Lower lobe of right lung (tissue), 2 donors: ENCODE results near the gene DDX49. TPM values are rescaled to one million over a fixed set of nuclear protein-coding genes. Genes with fewer than 3 reads are reported as not detected.

Experiments
- ATAC-seq, 2 donors: fragments of 200-7000 bp; cut with Tn5 transposase; one replicate each; pipeline ENCODE4 v1.9.1; 2020 to 2022; ENCODE audit warnings: mild to moderate bottlenecking in 2 of 2, moderate library complexity in 2 of 2
- DNase-seq: peaks from one replicate; pipeline ENCODE4 v3.0.0-alpha.2; 2020
- H3K27ac ChIP-seq: fragments of 200-600 bp; one replicate; pipeline ENCODE4 v1.8.0; 2022
- H3K27me3 ChIP-seq: fragments of 200-600 bp; one replicate; pipeline ENCODE4 v1.8.0; 2022; ENCODE audit warnings: low read depth
- H3K36me3 ChIP-seq: fragments of 200-600 bp; one replicate; pipeline ENCODE4 v1.8.0; 2022; ENCODE audit warnings: mild to moderate bottlenecking
- H3K4me1 ChIP-seq: fragments of 200-600 bp; one replicate; pipeline ENCODE4 v1.8.0; 2022
- H3K4me3 ChIP-seq: fragments of 200-600 bp; one replicate; pipeline ENCODE4 v1.8.0; 2022; ENCODE audit warnings: mild to moderate bottlenecking
- H3K9me3 ChIP-seq: fragments of 200-600 bp; one replicate; pipeline ENCODE4 v1.8.0; 2022
- CTCF ChIP-seq: fragments of 200-600 bp; IDR thresholded peaks from one replicate; pipeline ENCODE4 v1.8.0; 2022; ENCODE audit warnings: antibody characterized with exemption, mild to moderate bottlenecking
- intact Hi-C: fragments of 100-400 bp; cut with DNase I; formaldehyde crosslinking; loops from one replicate; pipeline ENCODE4 v1.11.0; 2022
- long read RNA-seq: library from polyadenylated mRNA; unstranded; transcript quantifications from one replicate; pipeline ENCODE4 v2.0.0, GENCODE V29; 2021
- total RNA-seq: library from RNA; stranded (reverse); fragmentation: NEBNext Ultra II Directional; extraction: Animal tissue kit (Norgen Biotek cat#: 25700); gene quantifications from one replicate; pipeline ENCODE4 v1.2.1, GENCODE V29; 2021
- donor health status: DM: no; HTN: yes; CAD: no; lungs with severe emphysema.

Gene DDX49
- 32.2 TPM for total RNA-seq
- long read RNA-seq, transcript DDX49-201 (13 exons, 1,830 nt), result major isoform, 29 of 43 reads
- long read RNA-seq, transcript DDX49-214 (14 exons, 1,912 nt), result minor isoform, 5 of 43 reads
- long read RNA-seq, partial matches to known transcripts, result 3 of 43 reads
- long read RNA-seq, other reads (novel, unspliced or antisense), result 3 of 43 reads

GRCh38 chr19:18919086-18919899 lies at the start of gene DDX49, which contains the start of gene COPE:
Gene DDX49 (plus strand): TSS chr19:18919715. CDS start chr19:18919742, 27 bp downstream.
Gene COPE (minus strand): TSS chr19:18919387. CDS start chr19:18919348, 39 bp downstream.
- peak within 1 kb of the TSS; percentile 94 for H3K27ac ChIP-seq
- no peaks in the 10 kb centered on the region for H3K27me3 ChIP-seq
- H3K4me3 ChIP-seq, result peak within 1 kb of the TSS; percentile 100
- DNase-seq (peak; percentile 98), ATAC-seq (peak; percentile 99)
- TF ChIP-seq CTCF, result no peak
- no peaks in the 10 kb centered on the region for H3K9me3 ChIP-seq
- H3K4me1 ChIP-seq, result peaks cover 41% of the 10 kb centered on the region
- intact Hi-C loops, result no loop called here
- peaks cover 45% of the 10 kb centered on the region for H3K36me3 ChIP-seq

GRCh38 chr19:18869781-18870530 lies 49.6 kb upstream of the DDX49 start:
- ATAC-seq (peak in 1 of 2 donors; percentile 5), DNase-seq (peak; percentile 44)

DNA sequence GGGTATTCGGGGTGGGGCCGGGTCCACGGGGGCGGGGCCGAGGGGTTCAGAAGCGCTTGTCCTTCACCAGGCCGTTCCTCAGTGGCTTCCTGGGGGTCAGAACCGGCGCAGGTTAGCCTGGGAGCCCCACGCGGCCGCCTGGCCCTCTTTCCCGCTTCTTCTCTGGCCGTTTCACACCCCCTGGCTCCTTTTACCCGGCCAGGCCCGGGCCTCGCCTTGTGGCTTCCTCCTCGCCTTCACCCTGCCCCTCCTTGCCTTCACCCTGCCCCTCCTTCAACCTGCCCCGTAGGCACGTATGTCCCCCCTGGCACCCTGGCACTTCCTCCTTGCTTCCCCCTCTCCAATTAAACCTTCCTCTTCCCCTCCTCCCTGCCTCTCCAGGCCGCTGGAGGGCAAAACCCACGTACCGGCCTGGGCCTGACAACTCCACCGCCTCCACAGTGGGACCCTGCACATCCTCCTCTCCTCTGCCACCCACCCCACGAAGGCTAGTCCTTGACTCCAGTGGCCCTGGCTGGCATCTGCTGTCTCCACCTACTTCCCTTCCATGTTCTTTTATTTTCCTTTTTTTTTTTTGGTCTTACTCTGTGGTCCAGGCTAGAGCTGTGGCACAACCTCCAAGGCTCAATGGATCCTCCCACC lies 48.9 kb upstream of the DDX49 start:
- Histone ChIP-seq H3K36me3 (peaks cover 29% of the 10 kb centered on the region), H3K9me3 (no peaks in the 10 kb centered on the region), H3K27ac (no peak overlapping the region), H3K4me1 (peaks cover 11% of the 10 kb centered on the region), H3K4me3 (no peak overlapping the region), H3K27me3 (peaks cover 8% of the 10 kb centered on the region)
- ATAC-seq, result peak; percentile 4 to 5
- peak; percentile 44 for DNase-seq
- no peak for TF ChIP-seq CTCF
- intact Hi-C loops, result no loop called here

More at GRCh38 chr19:18869781-18870530, 49.6 kb upstream of the DDX49 start:
- H3K9me3 ChIP-seq, result no peaks in the 10 kb centered on the region
- no peak overlapping the region for H3K4me3 ChIP-seq
- H3K4me1 ChIP-seq, result peaks cover 11% of the 10 kb centered on the region
- peaks cover 36% of the 10 kb centered on the region for H3K36me3 ChIP-seq
- H3K27ac ChIP-seq, result no peak overlapping the region
- TF ChIP-seq CTCF, result no peak
- H3K27me3 ChIP-seq, result peaks cover 8% of the 10 kb centered on the region
- intact Hi-C loops, result no loop called here

DNA sequence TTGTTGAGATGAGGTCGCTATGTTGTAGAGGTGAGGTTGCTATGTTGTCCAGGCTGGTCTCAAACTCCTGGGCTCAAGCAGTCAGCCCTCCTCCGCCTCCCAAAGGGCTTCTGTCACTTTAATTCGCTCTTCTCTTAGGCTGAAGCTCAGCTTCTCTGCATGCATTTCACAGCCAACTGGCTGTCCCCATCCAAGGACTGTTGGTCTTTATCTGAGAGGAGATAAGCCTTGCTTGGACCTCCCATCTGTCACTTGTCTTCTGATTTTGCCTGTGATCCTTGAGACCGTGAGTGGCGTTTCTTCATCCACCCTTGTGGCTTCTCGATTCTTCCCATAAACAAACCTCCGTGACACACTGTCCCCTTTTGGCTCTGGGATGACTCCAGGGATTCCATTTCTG lies 48.0 kb upstream of the DDX49 start:
- DNase-seq, result no peak
- no peaks in the 10 kb centered on the region for H3K9me3 ChIP-seq
- H3K27ac ChIP-seq, result no peak overlapping the region
- H3K4me1 ChIP-seq, result peaks cover 11% of the 10 kb centered on the region
- no peak overlapping the region for H3K4me3 ChIP-seq
- H3K36me3 ChIP-seq, result peaks cover 20% of the 10 kb centered on the region
- no peak for TF ChIP-seq CTCF
- ATAC-seq, result no peak
- peaks cover 8% of the 10 kb centered on the region for H3K27me3 ChIP-seq
- intact Hi-C loops, result no loop called here

GRCh38 chr19:18875726-18876125 lies 43.8 kb upstream of the DDX49 start:
- H3K9me3 ChIP-seq, result no peaks in the 10 kb centered on the region
- ATAC-seq, result no peak
- H3K27ac ChIP-seq, result no peak overlapping the region
- no peak overlapping the region for H3K4me3 ChIP-seq
- intact Hi-C loops, result no loop called here
- TF ChIP-seq CTCF, result no peak
- H3K36me3 ChIP-seq, result no peaks in the 10 kb centered on the region
- no peaks in the 10 kb centered on the region for H3K4me1 ChIP-seq
- DNase-seq, result no peak
- no peaks in the 10 kb centered on the region for H3K27me3 ChIP-seq
